Activated CD4-positive, alpha-beta memory T cell treated with anti-CD3 and anti-CD28 coated beads, Interleukin-2, amount 10 ng/mL, durations not matched to agents 7 days and 5 days (primary cell): Measurements from ENCODE around the gene MSRB2. TPM values are rescaled to one million over a fixed set of nuclear protein-coding genes. Genes with fewer than 3 reads are reported as not detected.
A peak's percentile ranks its signal among the peaks of the same experiment; 100 is the strongest.

Experiments used
- CTCF ChIA-PET: fragments of 350-600 bp; sonication (Branson Sonifier 250); formaldehyde crosslinking; loops from one replicate; lab custom pipeline; 2021; ENCODE audit warnings: antibody characterized with exemption, inconsistent platforms; lab: Charles Lee
- POLR2A ChIA-PET: fragments of 350-600 bp; sonication (Branson Sonifier 250); formaldehyde crosslinking; loops from one replicate; lab custom pipeline; 2021; ENCODE audit warnings: antibody characterized with exemption; lab: Charles Lee
- DNase-seq: peaks from one replicate; pipeline ENCODE4 v3.0.0-alpha.2; 2020
- H3K27ac Mint-ChIP-seq: one replicate; pipeline ENCODE4 v1.8.0; 2021; ENCODE audit warnings: mild to moderate bottlenecking, mixed read lengths
- H3K27me3 Mint-ChIP-seq: one replicate; pipeline ENCODE4 v1.8.0; 2021; ENCODE audit warnings: mixed read lengths
- H3K36me3 Mint-ChIP-seq: one replicate; pipeline ENCODE4 v1.8.0; 2021; ENCODE audit warnings: low read depth, mixed read lengths
- H3K4me1 Mint-ChIP-seq: one replicate; pipeline ENCODE4 v1.8.0; 2021; ENCODE audit warnings: mixed read lengths
- H3K4me3 Mint-ChIP-seq: one replicate; pipeline ENCODE4 v1.8.0; 2021; ENCODE audit warnings: mild to moderate bottlenecking, mixed read lengths
- H3K9me3 Mint-ChIP-seq: one replicate; pipeline ENCODE4 v1.8.0; 2021; ENCODE audit warnings: mixed read lengths
- total RNA-seq, 2 experiments: library from RNA; stranded (reverse); gene quantifications; one replicate each; pipeline ENCODE4 v1.2.3, GENCODE V29; 2021

Gene MSRB2
- 10 to 100 TPM; 11.0 to 11.7 TPM for total RNA-seq

DNA sequence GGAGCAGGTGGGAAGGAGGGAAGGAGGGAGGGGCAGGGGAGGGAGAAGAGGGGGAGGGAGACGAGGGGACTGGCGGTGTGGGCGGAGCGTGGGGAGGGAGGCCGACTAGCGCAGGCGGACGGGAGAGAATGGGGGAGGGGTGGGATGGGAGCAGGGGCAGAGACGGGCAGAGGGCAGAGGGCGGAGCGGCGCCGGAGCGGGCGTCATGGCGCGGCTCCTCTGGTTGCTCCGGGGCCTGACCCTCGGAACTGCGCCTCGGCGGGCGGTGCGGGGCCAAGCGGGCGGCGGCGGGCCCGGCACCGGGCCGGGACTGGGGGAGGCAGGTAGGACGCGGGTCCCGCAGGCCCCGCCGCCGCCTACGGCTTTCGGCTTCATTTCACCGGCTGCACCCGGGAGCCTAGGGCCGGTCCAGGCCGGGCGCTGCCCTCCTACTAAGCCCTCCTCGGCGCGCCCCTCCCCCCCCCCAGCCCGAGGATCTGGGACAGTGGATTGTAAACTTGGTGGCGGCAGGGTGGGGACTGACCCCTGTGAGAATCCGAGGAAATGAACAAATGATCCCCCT is at the start of gene MSRB2:
Gene MSRB2 (plus strand): TSS at position 176 of the 562 bp plus-strand sequence. CDS start 30 bp downstream, at position 206.
- Mint-ChIP-seq H3K4me3 (peak within 1 kb of the TSS; percentile 93), H3K27ac (peak within 1 kb of the TSS; percentile 41), H3K4me1 (peaks cover 25% of the 10 kb centered on the region), H3K36me3 (no peaks in the 10 kb centered on the region), H3K9me3 (no peaks in the 10 kb centered on the region), H3K27me3 (peaks cover 18% of the 10 kb centered on the region)
- peak; percentile 83 for DNase-seq
- ChIA-PET CTCF (interaction anchor here (0.6 kb wide), 1 partner anchor 596 kb away, joined by 3 read pairs; no protein-coding TSS in a partner anchor), POLR2A (interaction anchor here (1.2 kb wide), 1 partner anchor 11 kb away, joined by 4 read pairs; no protein-coding TSS in a partner anchor)

DNA sequence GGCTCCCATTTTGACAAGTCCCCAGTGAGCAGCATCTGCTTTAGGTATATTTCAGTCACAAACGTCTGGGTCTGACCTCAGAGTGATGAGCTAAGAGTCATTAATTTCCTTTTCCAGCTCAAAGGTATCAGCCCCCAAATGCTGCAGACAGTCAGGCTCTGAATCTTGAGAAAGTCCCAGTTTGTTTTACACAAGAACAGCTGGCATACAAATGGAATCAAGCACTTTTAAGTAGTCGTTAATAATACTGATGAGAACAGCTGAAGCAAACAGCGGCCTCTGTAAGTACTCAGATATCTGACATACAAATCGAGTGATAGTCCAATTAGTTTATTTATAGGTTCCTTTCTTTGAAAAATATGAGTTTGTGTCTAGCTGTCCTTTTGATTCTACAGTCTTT is 49.4 kb upstream of the MSRB2 start:
- CTCF ChIA-PET = no interaction called here
- Mint-ChIP-seq H3K27ac (no peak overlapping the region), H3K9me3 (no peaks in the 10 kb centered on the region), H3K4me1 (no peaks in the 10 kb centered on the region), H3K36me3 (no peaks in the 10 kb centered on the region), H3K27me3 (peaks cover 7% of the 10 kb centered on the region), H3K4me3 (no peak overlapping the region)
- POLR2A ChIA-PET = no interaction called here
- no peak for DNase-seq

DNA sequence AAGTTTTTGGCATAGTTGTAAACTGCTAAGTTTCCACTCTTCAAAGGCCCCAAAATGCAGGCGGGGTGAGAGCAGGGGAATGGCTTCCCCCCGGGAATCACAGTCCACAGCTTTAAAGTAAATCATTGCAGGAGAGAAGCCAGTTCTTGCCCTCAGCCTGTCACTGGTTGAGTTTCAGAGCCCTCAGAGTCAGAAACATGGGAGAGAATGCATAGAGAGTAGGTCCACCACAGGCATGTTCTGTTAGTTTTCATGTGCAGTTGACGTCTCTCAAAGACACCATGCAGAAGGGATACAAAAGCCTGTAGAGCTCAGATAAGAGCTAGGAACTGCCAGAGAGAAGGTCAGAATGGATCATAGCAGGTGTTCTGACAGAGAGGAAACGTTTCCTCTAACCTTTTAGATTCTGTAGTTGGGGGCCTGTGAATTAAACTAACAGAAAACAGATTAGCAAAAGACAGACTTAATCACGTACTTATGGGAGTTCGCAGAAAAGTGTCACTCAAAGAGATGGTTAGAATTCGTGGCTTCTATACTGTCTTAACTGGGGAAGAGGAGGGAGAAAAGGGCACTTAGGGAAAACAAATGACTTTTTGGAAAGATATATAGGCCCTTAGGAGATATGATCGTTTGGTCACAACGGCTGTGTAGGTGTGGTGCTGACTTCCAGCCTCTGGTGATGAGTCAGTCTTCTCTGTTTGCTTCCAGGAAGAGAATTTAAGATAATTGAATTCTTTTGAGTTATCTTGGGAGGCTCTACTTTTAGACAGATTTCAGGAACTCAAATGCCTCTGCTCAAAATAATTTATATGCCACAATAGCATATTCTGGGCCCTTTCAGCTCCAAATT is 48.0 kb upstream of the MSRB2 start:
- CTCF ChIA-PET = no interaction called here
- Mint-ChIP-seq H3K27me3 (peaks cover 5% of the 10 kb centered on the region), H3K4me3 (no peak overlapping the region), H3K27ac (no peak overlapping the region), H3K9me3 (no peaks in the 10 kb centered on the region), H3K4me1 (no peaks in the 10 kb centered on the region), H3K36me3 (no peaks in the 10 kb centered on the region)
- no peak for DNase-seq
- POLR2A ChIA-PET = no interaction called here

DNA sequence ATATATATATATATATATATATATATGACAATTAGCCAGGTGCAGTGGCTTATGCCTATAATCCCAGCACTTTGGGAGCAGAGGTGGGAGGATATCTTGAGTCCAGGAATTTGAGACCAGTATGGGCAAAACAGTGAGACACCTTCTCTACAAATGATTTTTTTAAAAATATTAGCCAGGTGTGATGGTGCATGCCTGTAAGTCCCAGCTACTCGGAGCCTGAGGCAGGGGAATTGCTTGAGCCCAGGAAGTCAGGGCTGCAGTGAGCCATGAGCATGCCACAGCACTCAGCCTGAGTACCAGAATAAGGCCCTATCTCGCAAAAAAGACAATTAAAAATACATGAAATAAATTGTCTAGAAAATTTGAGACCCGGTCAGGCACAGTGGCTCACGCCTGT is 47.2 kb upstream of the MSRB2 start:
- no peak overlapping the region for H3K27ac Mint-ChIP-seq
- no peak overlapping the region for H3K4me3 Mint-ChIP-seq
- ChIA-PET CTCF (no interaction called here), POLR2A (no interaction called here)
- no peaks in the 10 kb centered on the region for H3K9me3 Mint-ChIP-seq
- no peaks in the 10 kb centered on the region for H3K4me1 Mint-ChIP-seq
- peaks cover 4% of the 10 kb centered on the region for H3K27me3 Mint-ChIP-seq
- no peak for DNase-seq
- no peaks in the 10 kb centered on the region for H3K36me3 Mint-ChIP-seq

DNA sequence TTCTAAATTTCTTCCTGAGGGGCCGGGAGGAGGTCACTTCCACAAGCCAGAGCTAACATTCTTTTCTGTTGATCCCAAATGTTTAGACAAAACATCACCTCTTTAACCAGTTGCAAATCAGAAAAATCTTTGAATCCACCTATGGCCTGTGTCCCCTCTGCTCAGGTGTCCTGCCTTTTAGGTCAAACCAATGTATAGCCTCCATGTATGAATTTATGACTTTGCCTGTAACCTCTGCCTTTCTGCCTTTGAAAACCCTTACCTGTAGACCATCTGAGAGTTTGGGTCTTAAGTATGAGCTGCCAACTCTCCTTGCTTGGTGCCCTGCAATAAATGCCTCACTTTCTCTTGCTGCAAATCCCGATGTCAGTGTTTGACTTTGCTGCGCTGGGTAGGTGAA is 44.1 kb upstream of the MSRB2 start:
- H3K4me1 Mint-ChIP-seq = no peaks in the 10 kb centered on the region
- CTCF ChIA-PET = no interaction called here
- no peak overlapping the region for H3K4me3 Mint-ChIP-seq

DNA sequence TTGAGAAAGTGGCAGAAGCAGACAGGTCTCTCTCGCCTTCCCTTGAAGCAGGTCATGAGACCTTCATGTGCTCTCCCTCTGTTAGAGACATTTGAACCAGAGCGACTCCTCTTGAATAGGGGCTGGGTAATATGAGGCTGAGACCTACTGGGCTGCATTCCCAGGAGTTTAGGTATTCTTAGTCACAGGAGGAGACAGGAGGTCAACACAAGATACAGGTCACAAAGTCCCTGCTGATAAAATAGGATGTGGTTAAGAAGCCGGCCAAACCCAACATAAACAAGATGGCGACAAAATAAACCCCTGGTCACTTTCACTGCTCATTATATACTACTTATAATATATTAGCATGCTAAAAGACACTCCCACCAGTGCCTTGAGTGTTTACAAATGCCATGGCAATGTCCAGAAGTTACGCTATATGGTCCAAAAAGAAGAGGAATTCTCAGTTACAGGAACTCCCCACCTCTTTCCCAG is 43.5 kb upstream of the MSRB2 start:
- no peak for DNase-seq
- no peaks in the 10 kb centered on the region for H3K4me1 Mint-ChIP-seq
- no peak overlapping the region for H3K27ac Mint-ChIP-seq
- CTCF ChIA-PET = no interaction called here
- no peaks in the 10 kb centered on the region for H3K36me3 Mint-ChIP-seq
- POLR2A ChIA-PET = no interaction called here
- H3K9me3 Mint-ChIP-seq = no peaks in the 10 kb centered on the region
- H3K4me3 Mint-ChIP-seq = no peak overlapping the region
- H3K27me3 Mint-ChIP-seq = peaks cover 15% of the 10 kb centered on the region

More for the DNA sequence above, 44.1 kb upstream of the MSRB2 start:
- POLR2A ChIA-PET = no interaction called here
- H3K27ac Mint-ChIP-seq = no peak overlapping the region
- H3K9me3 Mint-ChIP-seq = no peaks in the 10 kb centered on the region
- H3K27me3 Mint-ChIP-seq = peaks cover 12% of the 10 kb centered on the region
- DNase-seq = no peak
- H3K36me3 Mint-ChIP-seq = no peaks in the 10 kb centered on the region

DNA sequence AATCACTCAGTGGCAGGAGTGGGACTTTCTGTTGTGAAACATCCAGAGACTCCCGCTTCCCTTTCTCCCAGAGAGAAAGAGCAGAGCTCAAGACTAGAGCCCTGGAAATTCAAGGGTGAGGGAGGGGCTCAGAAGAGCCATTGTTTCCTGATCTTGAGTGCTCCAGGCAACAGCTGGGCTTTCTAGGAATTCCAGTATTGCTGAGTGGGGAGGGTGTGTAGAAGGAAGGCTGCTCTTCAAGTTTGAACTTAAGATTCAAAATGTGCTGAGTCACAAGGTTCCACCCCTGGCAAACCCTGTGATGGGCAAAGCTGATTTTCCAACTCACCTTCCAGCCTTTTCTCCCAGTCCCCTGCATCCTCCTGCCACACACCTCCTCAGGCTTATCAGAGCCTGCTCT is 42.3 kb upstream of the MSRB2 start:
- Mint-ChIP-seq H3K4me1 (no peaks in the 10 kb centered on the region), H3K27ac (no peak overlapping the region), H3K4me3 (no peak overlapping the region), H3K9me3 (no peaks in the 10 kb centered on the region), H3K36me3 (no peaks in the 10 kb centered on the region), H3K27me3 (peaks cover 14% of the 10 kb centered on the region)
- ChIA-PET CTCF (interaction anchor here (0.9 kb wide), 1 partner anchor 16 kb away, joined by 3 read pairs; no protein-coding TSS in a partner anchor), POLR2A (no interaction called here)
- no peak for DNase-seq

DNA sequence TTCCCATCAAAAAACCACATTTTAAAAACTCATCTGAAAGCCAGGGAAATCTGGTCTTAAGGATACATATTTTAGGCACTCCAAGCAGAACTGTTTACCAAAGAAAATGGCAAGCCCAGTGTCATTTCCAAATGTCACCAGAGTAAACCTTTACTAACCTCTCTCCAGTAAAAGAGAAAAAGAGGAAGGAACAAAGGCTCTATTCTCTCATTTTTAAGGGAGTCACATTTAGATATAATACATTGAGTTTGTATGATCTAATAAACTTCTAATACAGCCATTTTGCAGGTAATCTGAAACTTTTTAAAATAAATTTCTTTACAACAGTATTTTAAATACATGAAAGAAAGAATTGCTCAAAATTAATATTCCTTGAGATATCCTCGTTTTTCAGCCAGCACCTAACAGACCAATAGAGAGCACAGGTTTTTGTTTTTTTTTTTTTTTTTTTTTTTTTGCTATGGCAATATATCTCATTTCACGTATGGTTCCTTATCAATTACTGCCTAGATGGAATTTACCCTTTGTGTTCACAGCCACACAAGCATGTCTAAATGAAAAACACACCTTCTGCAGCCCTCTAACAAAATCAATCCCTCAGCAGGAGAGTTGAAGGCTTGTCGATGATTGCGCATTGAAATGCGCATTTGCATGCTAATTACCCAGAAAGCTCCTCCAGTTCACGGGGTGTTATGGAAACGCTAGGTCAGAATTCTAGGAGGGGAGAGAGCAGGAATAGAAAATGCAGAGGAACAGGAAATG is 39.8 kb upstream of the MSRB2 start:
- no peak overlapping the region for H3K4me3 Mint-ChIP-seq
- no peaks in the 10 kb centered on the region for H3K36me3 Mint-ChIP-seq

DNA sequence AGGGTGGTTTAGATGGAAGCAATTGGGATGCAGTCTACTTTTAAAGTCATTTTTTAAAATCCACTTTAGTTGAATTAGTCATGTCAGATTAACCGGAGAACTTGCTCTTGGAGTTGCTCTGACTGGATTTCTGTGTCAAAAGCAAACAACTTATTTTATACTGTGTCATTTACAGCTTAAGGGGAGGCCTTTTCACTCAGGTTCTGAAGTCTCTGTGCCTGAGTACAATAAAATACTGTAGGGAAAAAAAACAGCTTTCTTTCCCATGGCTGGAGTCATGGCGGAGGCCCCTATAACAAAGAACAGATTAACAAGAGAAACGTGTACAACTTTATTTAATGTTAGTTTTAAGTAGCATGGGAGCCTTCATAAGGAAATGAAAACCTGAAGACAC is 39.2 kb upstream of the MSRB2 start:
- CTCF ChIA-PET = no interaction called here
- Mint-ChIP-seq H3K27me3 (peaks cover 31% of the 10 kb centered on the region), H3K4me1 (no peaks in the 10 kb centered on the region), H3K36me3 (no peaks in the 10 kb centered on the region), H3K27ac (no peak overlapping the region), H3K9me3 (no peaks in the 10 kb centered on the region), H3K4me3 (no peak overlapping the region)
- POLR2A ChIA-PET = no interaction called here
- no peak for DNase-seq

More for the DNA sequence above, 39.8 kb upstream of the MSRB2 start:
- Mint-ChIP-seq H3K4me1 (no peaks in the 10 kb centered on the region), H3K27me3 (peaks cover 26% of the 10 kb centered on the region), H3K27ac (no peak overlapping the region), H3K9me3 (no peaks in the 10 kb centered on the region)
- DNase-seq = no peak
- CTCF ChIA-PET = no interaction called here
- POLR2A ChIA-PET = no interaction called here

DNA sequence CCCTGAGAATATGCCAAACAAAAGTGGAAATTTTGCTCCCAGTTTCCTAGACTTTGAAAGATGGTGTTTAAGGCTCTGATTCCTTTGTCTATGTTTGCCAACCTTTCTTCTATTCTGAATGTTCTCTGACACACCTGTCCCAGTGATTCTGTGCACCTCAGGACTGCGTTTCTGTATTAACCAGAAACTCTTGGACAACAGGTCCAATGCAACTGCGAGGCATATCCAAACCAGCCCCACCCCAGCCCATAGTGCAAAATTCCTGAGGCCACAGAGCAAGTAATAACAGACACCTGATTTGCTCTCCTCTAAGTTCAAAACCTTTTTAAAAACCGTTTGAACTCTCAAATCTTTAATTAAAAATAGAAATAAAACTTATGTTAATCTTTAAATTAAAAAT is 37.0 kb upstream of the MSRB2 start:
- POLR2A ChIA-PET = no interaction called here
- Mint-ChIP-seq H3K36me3 (no peaks in the 10 kb centered on the region), H3K4me3 (no peak overlapping the region), H3K27ac (no peak overlapping the region), H3K9me3 (no peaks in the 10 kb centered on the region), H3K4me1 (no peaks in the 10 kb centered on the region), H3K27me3 (peaks cover 31% of the 10 kb centered on the region)
- CTCF ChIA-PET = no interaction called here
- DNase-seq = no peak

DNA sequence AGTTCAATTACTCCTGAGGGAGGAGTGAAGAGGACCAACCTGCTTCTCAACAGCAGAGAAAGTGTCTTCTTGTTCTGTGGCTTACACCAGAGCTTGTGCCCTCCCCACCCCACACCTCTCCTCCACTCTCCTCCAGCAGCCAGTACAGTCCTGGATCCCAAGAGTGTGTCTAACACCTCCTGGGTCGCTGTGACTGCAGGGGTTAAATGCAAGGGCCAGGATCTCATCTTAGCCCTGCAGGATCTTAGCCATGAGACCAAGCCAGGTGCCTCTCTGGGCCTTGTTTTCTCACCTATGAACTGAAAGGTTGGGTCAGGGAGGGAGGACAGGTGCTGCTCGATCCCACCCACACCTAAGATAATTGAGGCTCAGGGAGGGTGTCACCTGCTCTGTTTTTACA is 34.5 kb upstream of the MSRB2 start:
- Mint-ChIP-seq H3K9me3 (no peaks in the 10 kb centered on the region), H3K4me1 (no peaks in the 10 kb centered on the region), H3K27me3 (peaks cover 24% of the 10 kb centered on the region), H3K4me3 (no peak overlapping the region), H3K27ac (no peak overlapping the region), H3K36me3 (no peaks in the 10 kb centered on the region)
- POLR2A ChIA-PET = no interaction called here
- no peak for DNase-seq
- CTCF ChIA-PET = no interaction called here

DNA sequence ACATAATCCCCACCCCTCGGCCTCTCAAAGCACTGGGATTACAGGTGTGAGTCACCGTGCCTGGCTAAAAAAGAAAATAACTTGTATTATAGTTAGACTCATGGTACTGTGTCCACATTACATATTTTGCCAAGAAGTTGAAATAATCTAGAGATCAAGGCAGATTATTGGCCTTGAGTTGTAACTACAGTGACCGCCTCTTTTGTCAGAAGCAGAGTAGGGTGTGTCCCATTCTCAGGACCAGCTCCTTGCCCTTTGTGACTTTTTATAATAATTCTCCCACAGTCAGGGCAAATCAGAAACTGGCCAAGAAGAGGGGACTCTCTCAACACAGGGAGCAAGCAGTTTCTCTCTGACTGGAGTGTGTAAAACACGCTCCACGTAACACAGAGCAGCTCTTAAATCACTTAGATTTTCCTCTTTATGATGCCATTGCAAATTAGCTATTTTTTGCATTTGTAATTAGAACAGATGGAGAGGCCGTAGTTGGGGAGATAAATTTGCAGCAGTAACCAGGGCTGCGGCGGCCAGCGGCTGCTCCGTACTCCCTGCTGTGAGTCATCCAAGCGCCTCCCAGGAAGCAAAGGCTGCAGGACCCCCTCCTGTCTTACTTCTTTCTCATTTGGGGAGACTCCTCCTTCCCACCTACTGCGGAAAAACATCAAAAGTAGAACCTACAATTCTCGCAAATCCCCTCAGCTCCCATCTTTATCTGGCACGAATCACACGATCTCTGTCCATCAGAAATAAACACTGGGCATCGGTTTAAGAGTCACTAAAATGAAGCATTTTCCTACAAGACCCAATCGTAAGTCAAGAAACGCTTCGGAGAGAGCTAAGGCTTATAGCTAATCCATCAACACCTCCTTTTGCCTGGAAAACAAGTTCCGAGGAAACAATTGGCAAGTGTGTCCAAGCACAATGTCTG is 32.1 kb upstream of the MSRB2 start:
- Mint-ChIP-seq H3K36me3 (no peaks in the 10 kb centered on the region), H3K9me3 (no peaks in the 10 kb centered on the region), H3K4me1 (peaks cover 2% of the 10 kb centered on the region), H3K27ac (no peak overlapping the region), H3K4me3 (no peak overlapping the region), H3K27me3 (peaks cover 17% of the 10 kb centered on the region)
- ChIA-PET POLR2A (no interaction called here), CTCF (no interaction called here)
- DNase-seq = no peak
